Measurements from ENCODE around the gene SNX25.

Gene SNX25

GRCh38 chr4:185286571-185286970, 77.2 kb downstream of the SNX25 start:
- TF ChIP-seq CTCF (IDR thresholded peaks at IDR 0.05; ENCODE audit: low read depth, low read length, poor library complexity, severe bottlenecking) (no peak), EZH2phosphoT487 (IDR thresholded peaks at IDR 0.05; ENCODE audit: borderline replicate concordance, low read length) (no peak)
- H3K9me3 ChIP-seq (ENCODE audit: control insufficient read depth, insufficient read depth, low read length) = no peaks in the 10 kb centered on the region

GRCh38 chr4:185287031-185287430, 77.6 kb downstream of the SNX25 start:
- H3K79me2 ChIP-seq (ENCODE audit: control insufficient read depth, low read length) = no peaks in the 10 kb centered on the region
- TF ChIP-seq EZH2phosphoT487 (IDR thresholded peaks at IDR 0.05; ENCODE audit: borderline replicate concordance, low read length) = no peak
- TF ChIP-seq CTCF (IDR thresholded peaks at IDR 0.05; ENCODE audit: low read depth, low read length, poor library complexity, severe bottlenecking) = no peak

More at GRCh38 chr4:185286571-185286970, 77.2 kb downstream of the SNX25 start:
- Histone ChIP-seq H3K27me3 (ENCODE audit: control insufficient read depth, low read length) (no peaks in the 10 kb centered on the region), H3K27ac (ENCODE audit: low read depth, low read length) (no peak overlapping the region), H3K9me2 (replicated peaks; ENCODE audit: control insufficient read depth, low read length) (no peaks in the 10 kb centered on the region), H3K79me2 (ENCODE audit: control insufficient read depth, low read length) (no peaks in the 10 kb centered on the region), H3K4me1 (ENCODE audit: control insufficient read depth, low read length) (no peaks in the 10 kb centered on the region), H3K36me3 (ENCODE audit: control insufficient read depth, low read length) (peaks cover 44% of the 10 kb centered on the region), H3F3A (ENCODE audit: control insufficient read depth, insufficient read depth) (no peaks in the 10 kb centered on the region), H3K4me3 (ENCODE audit: low read length) (no peak overlapping the region), H3K4me2 (ENCODE audit: low read length) (no peak overlapping the region), H4K20me1 (ENCODE audit: control insufficient read depth, insufficient read depth, low read depth, low read length) (no peaks in the 10 kb centered on the region)

GRCh38 chr4:185290018-185290607, 80.7 kb downstream of the SNX25 start:
- Histone ChIP-seq H3K27ac (ENCODE audit: low read depth, low read length) (no peak overlapping the region), H3K9me2 (replicated peaks; ENCODE audit: control insufficient read depth, low read length) (no peaks in the 10 kb centered on the region), H3K79me2 (ENCODE audit: control insufficient read depth, low read length) (no peaks in the 10 kb centered on the region), H3F3A (ENCODE audit: control insufficient read depth, insufficient read depth) (no peaks in the 10 kb centered on the region), H3K27me3 (ENCODE audit: control insufficient read depth, low read length) (no peaks in the 10 kb centered on the region), H3K4me2 (ENCODE audit: low read length) (no peak overlapping the region), H4K20me1 (ENCODE audit: control insufficient read depth, insufficient read depth, low read depth, low read length) (no peaks in the 10 kb centered on the region), H3K4me3 (ENCODE audit: low read length) (no peak overlapping the region), H3K36me3 (ENCODE audit: control insufficient read depth, low read length) (peaks cover 59% of the 10 kb centered on the region), H3K4me1 (ENCODE audit: control insufficient read depth, low read length) (no peaks in the 10 kb centered on the region), H3K9me3 (ENCODE audit: control insufficient read depth, insufficient read depth, low read length) (no peaks in the 10 kb centered on the region)
- TF ChIP-seq CTCF (IDR thresholded peaks at IDR 0.05; ENCODE audit: low read depth, low read length, poor library complexity, severe bottlenecking) (no peak), EZH2phosphoT487 (IDR thresholded peaks at IDR 0.05; ENCODE audit: borderline replicate concordance, low read length) (no peak)

More at GRCh38 chr4:185287031-185287430, 77.6 kb downstream of the SNX25 start:
- H3F3A ChIP-seq (ENCODE audit: control insufficient read depth, insufficient read depth) = no peaks in the 10 kb centered on the region
- H3K36me3 ChIP-seq (ENCODE audit: control insufficient read depth, low read length) = peaks cover 49% of the 10 kb centered on the region
- H3K4me2 ChIP-seq (ENCODE audit: low read length) = no peak overlapping the region
- no peaks in the 10 kb centered on the region for H3K27me3 ChIP-seq (ENCODE audit: control insufficient read depth, low read length)
- no peaks in the 10 kb centered on the region for H3K9me2 ChIP-seq (replicated peaks; ENCODE audit: control insufficient read depth, low read length)
- H3K4me3 ChIP-seq (ENCODE audit: low read length) = no peak overlapping the region
- H3K4me1 ChIP-seq (ENCODE audit: control insufficient read depth, low read length) = no peaks in the 10 kb centered on the region
- H4K20me1 ChIP-seq (ENCODE audit: control insufficient read depth, insufficient read depth, low read depth, low read length) = no peaks in the 10 kb centered on the region
- H3K27ac ChIP-seq (ENCODE audit: low read depth, low read length) = no peak overlapping the region
- H3K9me3 ChIP-seq (ENCODE audit: control insufficient read depth, insufficient read depth, low read length) = no peaks in the 10 kb centered on the region
